NCI-H2081 treated with DMSO at 0.1 percent for 48 hours (cell line): ENCODE measurements around the gene APOL2.
"Not testable (repeated sequence)": the region's sequence is repeated elsewhere in the genome, so short reads cannot be mapped to it uniquely, and the experiment has no call there.

Source experiments
- DNase-seq: peaks from one replicate; lab custom pipeline; 2025; lab: John Stamatoyannopoulos, UW

APOL2 gene

DNA sequence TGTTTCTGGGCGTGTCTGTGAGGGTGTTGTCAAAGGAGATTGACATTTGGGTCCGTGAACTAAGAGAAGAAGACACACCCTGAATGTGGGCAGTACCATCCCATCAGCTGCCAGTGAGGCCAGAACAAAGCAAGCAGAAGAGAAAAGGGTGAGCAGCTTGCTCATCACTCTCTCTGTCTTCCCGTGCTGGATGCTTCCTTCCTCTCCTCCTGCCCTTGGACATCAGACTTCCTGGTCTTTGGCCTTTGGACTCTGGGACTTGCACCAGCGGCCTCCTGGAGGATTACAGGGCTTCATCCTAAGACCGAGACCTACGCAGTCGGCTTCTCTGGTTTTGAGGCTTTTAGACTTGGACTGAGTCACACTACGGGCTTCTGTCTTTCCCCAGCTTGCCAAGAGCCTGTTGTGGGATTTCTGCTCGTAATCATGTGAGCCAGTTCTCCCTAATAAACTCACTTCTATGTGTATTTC, 18.8 kb downstream of the APOL2 start:
- DNase-seq: no peak

DNA sequence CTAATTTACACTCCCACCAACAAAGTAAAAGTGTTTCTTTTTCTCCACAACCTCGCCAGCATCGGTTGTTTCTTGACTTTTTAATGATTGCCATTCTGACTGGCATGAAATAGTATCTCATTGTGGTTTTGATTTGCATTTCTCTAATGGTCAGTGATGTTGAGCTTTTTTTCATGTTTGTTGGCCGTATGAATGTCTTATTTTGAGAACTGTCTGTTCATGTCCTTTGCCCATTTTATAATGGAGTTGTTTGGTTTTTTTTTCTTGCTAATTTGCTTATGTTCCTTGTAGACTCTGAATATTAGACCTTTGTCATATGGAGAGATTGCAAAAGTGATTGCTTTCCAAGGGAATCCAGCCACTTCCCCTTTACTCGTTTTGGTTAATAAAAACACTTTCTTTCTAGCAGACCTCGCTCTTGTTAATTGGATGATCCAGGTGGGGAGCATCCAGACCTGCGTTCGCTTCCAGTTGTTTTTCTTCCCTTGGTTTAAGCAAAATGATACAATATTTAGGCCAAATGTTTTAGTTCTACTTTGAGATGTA, 20.6 kb downstream of the APOL2 start:
- no peak for DNase-seq

DNA sequence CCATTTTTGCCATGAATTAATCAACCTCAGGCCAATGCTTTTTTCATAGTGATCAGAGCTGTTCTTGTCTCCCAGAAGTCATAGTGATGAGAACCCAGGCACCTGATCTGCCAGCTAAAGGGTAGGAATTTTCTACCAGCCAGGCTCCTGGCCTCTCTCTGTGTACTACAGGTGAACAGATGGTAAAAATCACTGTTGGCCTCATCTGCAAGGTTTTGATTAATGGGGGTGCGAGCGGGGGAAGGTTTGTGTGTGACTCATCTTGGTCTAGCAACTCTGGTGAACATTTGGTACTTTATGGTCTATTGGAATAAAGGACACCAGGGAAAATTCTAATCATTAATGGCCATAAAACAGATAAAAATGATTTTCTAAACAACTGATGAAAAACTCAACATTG, 23.3 kb downstream of the APOL2 start:
- DNase-seq: no peak

DNA sequence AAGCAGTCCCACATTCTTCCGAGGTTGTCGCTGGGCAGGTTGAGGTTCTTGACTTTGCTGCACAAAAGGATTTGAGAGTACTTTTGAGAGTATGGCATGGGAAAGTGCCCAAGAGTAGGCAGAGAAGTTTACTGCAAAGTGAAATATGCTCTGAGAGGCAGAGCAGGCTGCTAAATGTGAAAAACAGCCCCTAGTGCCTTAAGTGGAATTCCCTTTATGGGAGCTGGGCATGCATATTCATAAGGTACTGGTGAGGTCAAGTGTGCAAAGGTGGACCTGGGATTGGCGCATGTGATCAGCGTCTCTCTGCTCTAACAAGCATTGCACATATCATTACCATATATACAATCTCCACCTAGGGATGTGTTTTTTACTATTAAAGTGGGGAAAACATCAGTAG, 25.7 kb downstream of the APOL2 start:
- no peak for DNase-seq

DNA sequence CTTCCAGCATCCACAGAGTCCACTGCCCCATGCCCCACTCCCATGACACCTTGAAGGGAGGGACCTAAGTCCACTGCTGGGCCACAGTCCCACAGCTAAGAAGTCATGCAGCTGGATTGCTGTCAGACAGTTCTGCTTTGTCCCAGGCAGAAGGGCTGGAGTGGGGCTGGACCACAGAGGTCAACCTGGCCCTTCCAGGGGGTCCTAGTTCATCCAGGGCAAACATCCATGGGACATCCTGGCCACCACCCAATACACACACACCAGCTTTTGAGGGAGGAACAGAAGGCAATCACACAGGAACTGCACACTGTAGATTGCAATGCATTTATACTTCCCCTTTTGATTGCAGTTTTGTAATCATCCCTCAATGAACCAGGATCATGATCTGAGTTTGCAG, 26.4 kb downstream of the APOL2 start:
- no peak for DNase-seq

DNA sequence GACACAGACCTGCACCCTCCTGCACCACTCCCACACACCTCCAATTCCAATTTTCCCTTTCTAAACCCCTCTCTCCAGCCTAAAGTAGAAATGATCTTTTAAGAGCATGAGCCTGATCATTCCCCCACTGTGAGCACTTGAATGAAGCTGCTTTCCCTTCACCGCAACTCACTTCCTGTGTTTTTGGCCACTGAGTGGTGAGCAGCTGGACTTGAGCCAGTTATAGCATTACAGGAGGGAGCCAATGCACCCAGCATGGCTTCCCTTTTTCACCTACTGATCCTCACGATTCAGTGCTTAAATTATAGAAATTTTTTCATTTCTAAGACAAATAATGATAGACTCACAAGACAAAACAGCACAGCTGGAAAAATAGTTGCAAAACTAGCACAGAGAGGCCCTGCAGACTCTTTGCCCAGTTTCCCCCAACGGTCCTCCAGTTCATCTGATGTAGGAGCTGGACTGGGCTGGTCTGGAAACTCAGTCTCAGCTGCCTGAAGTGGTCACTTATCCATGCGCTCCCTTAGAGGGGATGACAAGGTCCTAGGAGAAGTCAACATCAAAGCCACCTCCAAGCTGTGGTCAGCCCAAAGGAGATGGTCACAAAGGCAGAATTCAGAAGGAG, 28.0 kb downstream of the APOL2 start:
- no peak for DNase-seq

DNA sequence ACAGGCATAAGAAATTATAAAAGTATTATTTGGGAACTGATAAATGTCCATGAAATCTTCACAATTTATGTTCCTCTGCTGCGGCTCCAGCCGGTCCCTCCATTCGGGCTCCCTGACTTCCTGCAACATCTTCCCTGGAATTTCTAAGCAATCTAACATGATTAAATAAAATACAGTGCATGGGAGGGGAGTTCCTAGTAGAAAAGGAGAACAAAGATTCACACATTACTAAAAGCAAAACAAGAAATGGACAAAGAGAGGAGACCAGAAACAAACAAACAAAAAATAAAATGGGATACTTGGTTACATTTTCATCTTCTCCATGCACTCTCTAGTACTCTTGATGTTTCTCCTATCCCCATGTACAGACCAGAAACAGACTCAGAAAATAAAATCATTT, 29.1 kb downstream of the APOL2 start:
- DNase-seq: no peak

DNA sequence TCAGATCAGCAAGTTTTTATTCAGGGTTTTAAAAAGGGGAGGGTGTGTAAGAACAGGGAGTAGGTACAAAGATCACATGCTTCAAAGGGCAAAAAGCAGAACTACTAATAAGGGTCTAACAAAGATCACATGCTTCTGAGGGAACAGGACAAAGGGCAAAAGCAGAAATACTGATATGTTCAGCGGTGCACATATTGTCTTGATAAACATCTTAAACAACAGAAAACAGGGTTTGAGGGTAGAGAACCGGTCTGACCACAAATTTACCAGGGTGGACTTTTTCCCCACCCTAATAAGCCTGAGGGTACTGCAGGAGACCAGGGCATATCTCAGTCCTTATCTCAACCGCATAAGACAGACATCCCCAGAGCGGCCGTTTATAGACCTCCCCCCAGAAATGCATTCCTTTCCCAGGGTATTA, 29.8 kb downstream of the APOL2 start:
- DNase-seq: not testable (repeated sequence)

DNA sequence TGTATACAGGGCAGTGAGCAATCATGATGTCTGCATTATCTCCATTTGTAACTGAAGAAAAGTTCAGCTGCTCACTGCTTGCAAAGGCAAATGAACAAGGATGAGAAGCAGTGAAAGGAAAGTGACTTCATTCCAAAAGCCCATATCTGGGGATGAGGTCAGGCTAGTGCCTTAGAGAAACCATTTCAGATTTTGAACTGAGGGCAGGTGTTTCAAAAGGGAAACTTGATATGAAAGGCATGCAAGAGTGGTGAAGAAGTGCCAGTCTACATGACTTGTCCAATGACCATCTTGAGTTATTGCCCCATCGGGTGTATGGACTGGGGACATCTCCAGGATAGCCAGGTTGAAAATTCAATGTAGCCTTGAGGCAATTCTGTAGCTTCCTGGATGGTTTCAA, 30.4 kb downstream of the APOL2 start:
- DNase-seq: no peak

DNA sequence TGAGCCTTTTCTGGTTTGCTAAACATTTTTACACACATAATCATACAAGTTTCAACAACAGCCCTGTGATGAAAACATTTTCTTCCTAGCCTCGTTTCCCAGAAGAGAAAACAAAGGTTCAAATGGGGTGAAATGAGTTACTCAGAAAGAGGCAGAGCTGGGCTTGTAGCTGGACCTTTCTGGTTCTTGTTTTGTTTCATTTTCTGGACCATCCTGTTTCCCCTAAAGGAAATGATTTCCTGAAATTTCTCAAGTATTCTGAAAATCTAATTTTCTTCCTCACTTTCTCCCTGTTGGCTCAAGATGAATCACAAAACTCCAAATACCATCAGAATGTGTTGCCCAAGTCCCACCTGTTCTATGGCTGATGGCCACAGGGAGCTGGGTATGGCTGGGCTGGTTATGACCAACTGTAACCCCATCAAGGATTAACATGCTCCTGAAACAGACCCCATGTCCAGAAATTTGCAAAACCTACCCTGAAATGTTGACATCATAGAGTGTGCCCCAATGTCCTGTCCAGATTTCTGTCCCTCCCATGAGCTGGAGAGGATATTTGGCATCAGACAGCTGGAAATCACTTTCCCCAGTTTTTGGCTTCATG, 31.1 kb downstream of the APOL2 start:
- no peak for DNase-seq

DNA sequence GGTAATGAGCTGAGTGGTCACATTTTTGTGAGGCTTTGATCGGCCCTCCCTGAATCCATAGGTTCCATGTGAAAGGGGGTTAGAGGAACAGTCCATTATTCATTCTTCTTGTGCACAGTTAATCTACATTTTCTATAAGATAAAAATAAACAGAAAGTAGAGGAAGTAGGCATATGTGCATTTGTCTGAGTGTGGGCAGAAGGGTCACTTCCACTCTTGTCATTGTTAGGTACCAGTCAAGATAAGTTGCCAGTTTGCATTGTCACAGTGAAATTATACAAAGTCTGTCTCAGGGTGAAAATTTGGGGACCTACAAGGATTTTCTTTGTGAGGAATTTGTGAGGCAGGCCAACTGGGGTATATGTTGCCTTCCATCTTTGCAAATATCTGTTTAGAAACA, 33.1 kb downstream of the APOL2 start:
- no peak for DNase-seq

DNA sequence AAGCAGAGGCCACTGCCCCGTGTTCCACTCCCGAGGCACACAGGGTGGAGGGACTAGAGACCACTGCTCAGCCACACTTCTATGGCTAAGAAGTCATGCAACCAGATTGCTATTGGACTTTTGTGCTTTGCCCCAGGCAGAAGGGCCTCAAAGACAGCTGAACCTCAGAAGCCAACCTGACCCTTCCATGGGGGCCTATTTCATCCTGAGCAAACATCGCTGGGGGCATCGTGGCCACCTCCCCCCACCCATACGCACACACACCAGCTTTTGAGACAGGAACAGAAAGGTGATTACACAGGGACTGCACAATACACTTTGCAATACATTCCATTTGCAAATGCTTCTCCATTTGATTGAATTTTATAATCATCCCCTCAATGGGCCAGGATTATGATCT, 33.8 kb downstream of the APOL2 start:
- DNase-seq: not testable (repeated sequence)

DNA sequence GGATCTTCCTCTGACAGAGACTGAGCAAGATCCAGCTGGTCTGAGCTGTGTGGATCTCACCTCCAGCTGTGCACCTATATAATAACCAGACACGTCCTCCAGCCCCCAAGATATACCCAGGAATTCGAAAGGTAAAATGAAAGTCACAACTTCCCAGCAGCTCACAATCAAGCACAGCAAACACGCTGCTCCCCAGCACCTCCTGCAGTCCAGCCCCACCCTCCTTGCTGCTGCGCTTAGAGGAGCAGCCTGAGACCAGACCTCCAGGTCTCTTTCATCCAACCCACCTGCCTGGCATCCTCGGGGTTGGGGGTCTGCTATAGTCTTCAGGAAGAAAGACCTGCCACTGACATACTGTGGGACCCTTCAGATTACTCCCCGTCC, 34.7 kb downstream of the APOL2 start:
- DNase-seq: no peak

DNA sequence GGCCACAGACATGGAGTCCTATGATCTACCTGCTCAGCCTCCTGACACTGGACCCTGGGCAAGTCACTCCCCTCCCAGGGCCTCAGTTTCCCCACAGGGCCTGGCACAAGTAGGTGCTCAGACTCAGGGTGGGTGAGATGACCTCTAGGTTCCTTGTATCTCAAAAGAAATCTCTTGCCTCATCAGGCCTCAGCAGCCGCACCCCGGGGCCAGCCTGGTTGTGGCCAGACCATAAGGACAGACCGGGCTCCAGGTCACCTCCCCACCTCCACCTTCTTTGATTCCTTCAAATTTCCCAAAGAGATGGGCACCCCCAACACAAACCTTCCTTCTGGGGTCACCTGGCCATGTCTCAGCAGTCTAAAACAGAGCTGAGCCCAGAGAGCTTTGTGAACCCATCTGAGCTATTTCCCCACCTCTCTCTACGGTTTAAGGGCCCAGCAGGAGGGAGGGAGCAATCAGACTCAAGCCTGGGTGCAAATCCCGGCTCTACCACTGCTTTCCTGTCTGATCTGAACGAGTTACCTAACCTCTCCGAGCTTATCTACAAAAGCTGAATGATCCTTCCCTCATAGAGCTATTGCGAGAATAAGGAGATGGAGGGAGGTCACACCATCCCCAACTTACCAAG, 35.2 kb downstream of the APOL2 start:
- DNase-seq: no peak

DNA sequence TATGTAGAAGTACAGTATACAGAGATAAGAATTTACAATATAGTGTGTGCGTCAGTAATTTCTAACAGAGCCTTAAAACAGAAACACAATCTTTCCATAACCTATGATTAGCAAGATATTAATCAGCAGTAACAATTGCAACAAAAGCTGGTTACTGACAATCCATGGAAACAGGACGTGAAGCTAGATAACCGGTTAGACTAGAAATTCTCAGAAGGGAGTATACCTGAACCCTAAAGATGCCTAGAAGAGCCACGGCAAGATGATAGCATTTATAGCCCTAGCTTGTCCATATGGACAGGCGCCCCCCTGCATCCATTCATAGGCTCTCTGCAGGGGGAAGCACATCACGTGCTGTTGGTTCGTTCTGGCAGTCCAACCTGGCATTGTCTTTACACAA, 35.9 kb downstream of the APOL2 start:
- DNase-seq: not testable (repeated sequence)

DNA sequence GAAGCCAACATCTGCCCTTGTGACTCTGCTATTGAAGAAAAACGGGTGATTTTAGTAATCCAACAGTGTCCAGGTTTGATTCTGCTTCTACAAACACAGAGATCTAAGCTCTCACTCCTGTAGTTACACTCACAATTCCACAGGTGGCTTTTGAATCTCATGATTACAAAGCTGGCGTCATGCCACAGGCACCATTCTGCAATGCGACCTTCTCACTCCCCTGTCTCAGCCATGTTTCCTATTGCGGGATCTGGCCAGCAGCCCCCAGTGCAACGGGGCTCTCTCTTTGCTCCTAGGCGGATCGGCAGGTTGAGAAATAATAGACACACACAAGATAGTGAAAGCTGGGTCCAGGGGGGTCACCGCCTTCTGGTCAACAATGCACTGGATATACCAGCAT, 36.4 kb downstream of the APOL2 start:
- DNase-seq: not testable (repeated sequence)

DNA sequence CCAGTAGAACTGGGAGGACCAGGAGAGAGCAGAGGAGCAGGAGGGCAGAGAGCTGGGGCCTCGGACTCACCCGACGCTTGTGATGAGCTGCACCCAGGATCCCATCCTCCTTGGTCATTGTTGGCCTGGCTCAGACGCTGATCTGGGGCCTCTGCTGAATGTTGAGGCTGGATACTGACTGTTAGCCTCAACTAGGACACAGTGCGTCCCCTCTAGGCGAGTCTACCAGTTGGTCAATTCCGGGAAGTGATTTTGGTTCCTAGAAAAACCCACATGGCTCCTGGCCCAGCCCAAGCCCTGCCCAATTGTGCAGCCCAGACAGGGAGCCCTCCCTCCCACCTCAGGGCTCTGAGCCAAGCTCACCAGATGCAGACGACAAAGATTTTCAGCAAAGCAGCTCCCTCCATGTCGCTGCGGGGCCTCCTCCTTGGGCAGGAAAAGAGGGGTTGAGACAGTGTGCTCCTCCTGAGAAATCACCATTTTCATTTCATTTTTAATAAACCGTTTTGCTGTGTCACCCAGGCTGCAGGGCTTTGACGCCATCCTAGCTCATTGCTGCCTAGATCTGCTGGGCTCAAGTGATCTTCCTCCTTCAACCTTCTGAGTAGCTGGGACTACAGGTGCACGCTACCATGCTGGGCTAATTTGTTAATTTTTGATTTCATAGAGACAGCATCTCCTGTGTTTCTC, 37.6 kb downstream of the APOL2 start, which contains the start of gene APOL4:
TSS of gene APOL4 (minus strand) at position 180 of the 690 bp plus-strand sequence. CDS start at position 105, 75 bp downstream.
- no peak for DNase-seq

DNA sequence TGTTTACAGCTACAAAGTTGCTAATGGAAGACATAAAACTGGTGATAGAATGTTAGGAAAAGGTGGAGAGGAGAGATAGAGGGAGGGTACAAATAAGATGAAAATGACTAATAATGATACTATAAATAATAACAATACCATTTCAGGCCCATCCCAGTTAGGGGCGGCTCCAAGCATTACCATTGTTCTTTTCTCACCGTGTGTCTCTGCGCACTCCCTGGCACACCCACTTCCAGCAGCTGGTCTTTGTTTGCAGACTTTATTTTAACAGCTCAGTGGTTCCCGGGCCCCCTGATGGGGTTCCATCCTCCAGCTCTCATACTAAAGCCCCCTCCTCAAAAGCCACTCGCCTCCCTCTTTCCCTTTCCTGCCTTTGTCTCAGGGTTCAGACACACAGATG, 38.3 kb downstream of the APOL2 start:
- DNase-seq: not testable (repeated sequence)

DNA sequence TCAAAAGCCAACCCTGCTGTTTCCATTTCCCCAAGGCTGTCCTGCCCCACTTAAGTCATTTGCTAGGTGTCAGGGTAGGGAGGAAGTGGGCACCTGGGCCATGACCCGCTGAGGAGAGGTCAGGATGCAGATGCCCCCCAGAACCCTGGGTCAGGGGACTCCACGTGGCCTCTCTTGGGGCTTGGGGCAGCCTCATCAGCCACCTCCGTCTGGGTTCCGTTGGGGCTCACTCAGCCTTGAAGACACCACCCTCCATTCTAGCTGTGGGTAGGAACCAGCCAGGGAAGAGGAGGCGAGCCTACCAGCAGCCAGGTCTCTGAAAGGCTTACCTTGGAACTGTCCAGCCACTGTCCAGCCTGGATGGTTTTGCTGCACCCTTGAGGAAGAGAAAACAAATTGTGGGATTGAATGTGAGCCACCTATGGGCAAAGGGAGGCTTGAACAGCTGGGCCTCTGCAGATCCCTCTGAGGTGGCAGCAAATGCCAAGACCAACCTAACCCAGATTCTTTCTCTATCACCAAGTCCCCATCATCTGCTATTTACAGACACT, 40.3 kb downstream of the APOL2 start:
- DNase-seq: no peak

DNA sequence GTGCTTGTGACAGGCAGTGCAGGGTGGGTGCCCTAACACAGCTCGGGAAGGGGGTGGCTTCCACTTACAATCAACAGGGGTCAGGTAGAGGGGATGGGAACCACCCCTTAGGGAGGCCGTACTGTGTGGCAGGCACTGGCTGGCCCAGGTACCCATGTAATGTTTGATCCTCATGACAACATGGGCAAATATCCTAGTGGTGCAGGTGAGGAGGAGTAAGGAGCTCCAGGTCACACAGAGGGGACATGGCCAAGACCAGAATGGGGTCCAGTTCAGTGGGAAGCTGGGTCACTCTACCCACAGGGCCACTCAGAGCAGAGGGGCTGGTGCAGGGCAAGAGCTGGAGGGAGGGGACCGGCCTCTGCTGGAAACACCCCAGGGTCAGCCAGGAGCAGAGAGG, 40.8 kb downstream of the APOL2 start:
- no peak for DNase-seq

DNA sequence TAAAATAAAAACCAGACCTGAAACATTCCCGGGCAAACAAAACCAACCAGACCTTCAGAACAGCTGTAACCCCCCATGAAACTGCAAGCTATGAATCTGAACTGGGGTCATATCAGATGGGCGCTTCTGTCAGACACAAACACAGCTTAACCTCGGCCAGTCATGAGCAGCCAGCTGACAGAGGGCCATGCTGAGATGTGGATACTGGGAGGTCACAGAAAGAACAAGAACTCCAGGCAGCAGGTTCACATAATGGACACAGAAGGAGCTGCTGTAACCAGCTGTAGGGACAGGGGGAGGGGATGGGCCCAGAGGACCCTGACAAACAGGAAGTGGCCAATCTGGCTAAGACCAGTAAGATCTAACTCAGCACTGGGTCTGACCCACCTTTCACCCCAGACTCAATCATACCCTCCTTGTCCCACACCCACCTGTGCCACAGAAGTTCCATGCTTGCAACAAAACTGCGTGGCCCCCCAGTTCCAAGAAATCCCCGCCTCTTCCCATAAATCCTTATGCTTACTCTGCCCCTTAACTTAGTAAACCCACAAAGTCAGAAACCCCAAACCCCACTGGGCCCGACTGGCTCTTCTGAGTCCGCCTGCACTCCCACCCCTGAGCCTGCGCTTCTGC, 41.7 kb downstream of the APOL2 start:
- DNase-seq: no peak

DNA sequence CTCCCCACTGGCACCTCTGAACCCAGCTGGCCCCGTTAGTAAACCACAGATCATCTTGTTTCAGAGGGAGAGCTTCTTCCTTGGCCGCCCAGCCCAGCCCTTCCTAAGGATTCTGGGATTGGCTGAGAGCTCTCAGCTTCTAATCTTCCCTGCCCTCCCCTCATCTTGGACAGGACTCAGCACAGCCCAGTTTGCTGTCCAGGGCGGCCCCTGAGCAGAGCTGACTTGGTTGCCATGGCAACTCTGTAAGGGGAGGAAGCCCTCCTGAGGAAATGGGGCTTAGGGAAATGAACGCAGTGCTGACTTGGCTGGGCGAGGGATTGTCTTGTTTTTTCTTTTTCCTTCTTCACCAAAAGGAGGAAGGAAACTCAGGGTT, 42.3 kb downstream of the APOL2 start:
- no peak for DNase-seq
